GM18520 (cell line): ENCODE results near the gene CD81.
"Not testable (repeated sequence)": the region's sequence is repeated elsewhere in the genome, so short reads cannot be mapped to it uniquely, and the experiment has no call there.

Source experiments
- ATAC-seq: cut with Tn5 transposase; IDR thresholded peaks from one replicate; pipeline ENCODE4 v1.9.1; 2021; ENCODE audit not compliant: unreplicated experiment

Gene CD81

GRCh38 chr11:2376751-2377451 lies at the start of gene CD81:
CD81 (plus strand) TSS chr11:2377310; CDS start chr11:2377550, 240 bp downstream.
- no peak for ATAC-seq

- no peak for ATAC-seq
Measured at GRCh38 chr11:2328021-2328420, 49.1 kb upstream of the CD81 start.

- no peak for ATAC-seq
Measured at GRCh38 chr11:2328656-2329354, 48.3 kb upstream of the CD81 start.

- ATAC-seq = no peak
Measured at GRCh38 chr11:2329551-2329950, 47.6 kb upstream of the CD81 start.

- no peak for ATAC-seq
Measured at GRCh38 chr11:2330696-2331095, 46.4 kb upstream of the CD81 start.

- no peak for ATAC-seq
Measured at GRCh38 chr11:2331404-2331803, 45.7 kb upstream of the CD81 start.

GRCh38 chr11:2332569-2332968 lies 44.5 kb upstream of the CD81 start:
- ATAC-seq = not testable (repeated sequence)

- ATAC-seq = not testable (repeated sequence)
Measured at GRCh38 chr11:2333486-2334205, 43.5 kb upstream of the CD81 start.

GRCh38 chr11:2335286-2335685 lies 41.8 kb upstream of the CD81 start:
- not testable (repeated sequence) for ATAC-seq

GRCh38 chr11:2338760-2339159 lies 38.4 kb upstream of the CD81 start:
- ATAC-seq = not testable (repeated sequence)

GRCh38 chr11:2342557-2342956 lies 34.6 kb upstream of the CD81 start:
- no peak for ATAC-seq

- ATAC-seq = no peak
Measured at GRCh38 chr11:2342981-2343380, 34.1 kb upstream of the CD81 start.

GRCh38 chr11:2343502-2343901 lies 33.6 kb upstream of the CD81 start:
- no peak for ATAC-seq

- no peak for ATAC-seq
Measured at GRCh38 chr11:2345050-2345449, 32.1 kb upstream of the CD81 start.

- no peak for ATAC-seq
Measured at GRCh38 chr11:2346014-2346413, 31.1 kb upstream of the CD81 start.

GRCh38 chr11:2346586-2347307 lies 30.4 kb upstream of the CD81 start:
- no peak for ATAC-seq

- ATAC-seq = no peak
Measured at GRCh38 chr11:2347308-2347830, 29.7 kb upstream of the CD81 start.

- no peak for ATAC-seq
Measured at GRCh38 chr11:2348986-2349385, 28.1 kb upstream of the CD81 start.

- ATAC-seq = no peak
Measured at GRCh38 chr11:2351701-2352100, 25.4 kb upstream of the CD81 start.

GRCh38 chr11:2352420-2352819 lies 24.7 kb upstream of the CD81 start:
- ATAC-seq = no peak
